Measurements from ENCODE around the gene FRS2. TPM values are rescaled to one million over a fixed set of nuclear protein-coding genes. Genes with fewer than 3 reads are reported as not detected.
A peak's percentile ranks its signal among the peaks of the same experiment; 100 is the strongest.

The FRS2 gene
- total and polyA plus RNA-seq, 9 of the 15 experiments (the other 6 are each of a cell fraction or from before 2014, with no cell fraction given): 1.0 to 9.1 (median 6.0) TPM

DNA sequence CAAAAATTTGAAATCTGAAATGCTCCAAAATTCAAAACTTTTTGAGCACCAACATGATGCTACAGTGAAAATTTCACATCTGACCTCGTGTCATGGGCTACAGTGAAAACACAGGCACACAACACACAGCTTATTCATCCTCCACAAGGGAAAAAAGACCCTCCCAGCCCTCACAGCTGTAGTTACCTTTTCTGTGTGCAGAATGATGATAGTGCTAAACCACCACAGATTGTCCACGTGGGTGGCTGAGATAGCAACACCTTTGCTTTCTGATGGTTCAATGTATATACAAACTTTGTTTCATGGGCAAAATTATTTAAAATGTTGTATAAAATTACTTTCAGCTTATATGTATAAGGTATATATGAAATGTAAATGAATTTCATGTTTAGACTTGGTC is 46.8 kb downstream of the FRS2 start (continued):
- TF ChIP-seq, protein P1, sequence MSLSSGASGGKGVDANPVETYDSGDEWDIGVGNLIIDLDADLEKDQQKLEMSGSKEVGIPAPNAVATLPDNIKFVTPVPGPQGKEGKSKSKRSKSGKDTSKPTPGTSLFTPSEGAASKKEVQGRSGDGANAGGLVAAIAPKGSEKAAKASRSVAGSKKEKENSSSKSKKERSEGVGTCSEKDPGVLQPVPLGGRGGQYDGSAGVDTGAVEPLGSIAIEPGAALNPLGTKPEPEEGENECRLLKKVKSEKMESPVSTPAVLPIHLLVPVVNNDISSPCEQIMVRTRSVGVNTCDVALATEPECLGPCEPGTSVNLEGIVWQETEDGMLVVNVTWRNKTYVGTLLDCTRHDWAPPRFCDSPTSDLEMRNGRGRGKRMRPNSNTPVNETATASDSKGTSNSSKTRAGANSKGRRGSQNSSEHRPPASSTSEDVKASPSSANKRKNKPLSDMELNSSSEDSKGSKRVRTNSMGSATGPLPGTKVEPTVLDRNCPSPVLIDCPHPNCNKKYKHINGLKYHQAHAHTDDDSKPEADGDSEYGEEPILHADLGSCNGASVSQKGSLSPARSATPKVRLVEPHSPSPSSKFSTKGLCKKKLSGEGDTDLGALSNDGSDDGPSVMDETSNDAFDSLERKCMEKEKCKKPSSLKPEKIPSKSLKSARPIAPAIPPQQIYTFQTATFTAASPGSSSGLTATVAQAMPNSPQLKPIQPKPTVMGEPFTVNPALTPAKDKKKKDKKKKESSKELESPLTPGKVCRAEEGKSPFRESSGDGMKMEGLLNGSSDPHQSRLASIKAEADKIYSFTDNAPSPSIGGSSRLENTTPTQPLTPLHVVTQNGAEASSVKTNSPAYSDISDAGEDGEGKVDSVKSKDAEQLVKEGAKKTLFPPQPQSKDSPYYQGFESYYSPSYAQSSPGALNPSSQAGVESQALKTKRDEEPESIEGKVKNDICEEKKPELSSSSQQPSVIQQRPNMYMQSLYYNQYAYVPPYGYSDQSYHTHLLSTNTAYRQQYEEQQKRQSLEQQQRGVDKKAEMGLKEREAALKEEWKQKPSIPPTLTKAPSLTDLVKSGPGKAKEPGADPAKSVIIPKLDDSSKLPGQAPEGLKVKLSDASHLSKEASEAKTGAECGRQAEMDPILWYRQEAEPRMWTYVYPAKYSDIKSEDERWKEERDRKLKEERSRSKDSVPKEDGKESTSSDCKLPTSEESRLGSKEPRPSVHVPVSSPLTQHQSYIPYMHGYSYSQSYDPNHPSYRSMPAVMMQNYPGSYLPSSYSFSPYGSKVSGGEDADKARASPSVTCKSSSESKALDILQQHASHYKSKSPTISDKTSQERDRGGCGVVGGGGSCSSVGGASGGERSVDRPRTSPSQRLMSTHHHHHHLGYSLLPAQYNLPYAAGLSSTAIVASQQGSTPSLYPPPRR (CRISPR knock-in tag; IDR thresholded peaks at IDR 0.05; ENCODE audit: borderline replicate concordance): no peak
- TF ChIP-seq CCAR2 (IDR thresholded peaks at IDR 0.05; ENCODE audit: low read depth, low read length) (no peak), PCBP2 (IDR thresholded peaks at IDR 0.05; ENCODE audit: low read depth, low read length, poor library complexity, severe bottlenecking) (no peak), KLF16 (IDR thresholded peaks at IDR 0.05) (peak; percentile 16; the same call in 1 of the 2 replicates), FUS (optimal IDR thresholded peaks at IDR 0.05; ENCODE audit: low read depth, low read length) (no peak)

DNA sequence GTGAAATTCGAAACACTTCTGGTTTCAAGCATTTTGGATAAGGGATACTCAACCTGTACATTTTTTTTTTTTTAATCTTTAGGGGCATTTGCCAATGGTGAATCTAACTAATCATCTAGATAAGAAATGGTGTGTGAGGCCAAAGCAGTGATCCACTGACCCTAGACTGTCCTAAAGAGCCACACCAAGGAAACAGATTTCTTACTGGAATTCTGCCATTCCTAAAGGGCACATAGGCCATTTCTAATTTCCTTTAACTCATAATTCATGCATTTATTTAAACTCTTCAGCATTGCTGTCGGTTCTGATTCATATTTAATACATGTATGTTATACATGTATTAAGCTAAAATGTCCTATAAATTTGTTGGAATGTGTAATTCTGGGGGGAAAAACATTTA is 47.2 kb downstream of the FRS2 start:
- POLR2A ChIA-PET: no interaction called here
- peaks cover 61% of the 10 kb centered on the region for H3K79me2 ChIP-seq (ENCODE audit: control insufficient read depth, insufficient read depth, low read length)
- CTCF ChIA-PET (ENCODE audit: low intra/inter-chr PET ratio): no interaction called here
- peaks cover 3% of the 10 kb centered on the region; the same call in 1 of the 2 replicates for H4K20me1 ChIP-seq (replicated peaks; ENCODE audit: control insufficient read depth, insufficient read depth, low read length)
- DNase-seq (ENCODE audit: extremely low read depth in 1 of 4, low spot score in 3 of 4) (no peak), FAIRE-seq (no peak), ATAC-seq (no peak)
- peaks cover 0 to 15% of the 10 kb centered on the region in 2 experiments; a peak in 2 of 5 replicates for H3K4me1 ChIP-seq (replicated peaks in 1 of 2; ENCODE audit: control insufficient read depth in 2 of 2, insufficient read depth in 2 of 2, low read length in 2 of 2)
- 65% methylated on average over 2 of the region's 2 CpGs for WGBS (ENCODE audit: insufficient coverage, low coverage, missing lambda C conversion rate)
- H3K27me3 ChIP-seq (ENCODE audit: control insufficient read depth in 2 of 2, insufficient read depth in 2 of 2, low read length in 2 of 2): no peaks in the 10 kb centered on the region
- H2AFZ ChIP-seq (ENCODE audit: low read depth, low read length): no peak overlapping the region
- H3K27ac ChIP-seq (ENCODE audit: extremely low read depth, low read depth, low read length): no peak overlapping the region
- in situ Hi-C loops (cut with MboI) (no loop called here), intact Hi-C loops (cut with micrococcal nuclease) (loop anchor here (5.0 kb wide), 1 partner anchor 45 kb away; the partner anchor contains the start of gene FRS2)
- H3K9me1 ChIP-seq (ENCODE audit: control insufficient read depth, insufficient read depth, low read length): no peaks in the 10 kb centered on the region
- H3K4me3 ChIP-seq: no peak overlapping the region
- no peaks in the 10 kb centered on the region for H3K36me3 ChIP-seq (ENCODE audit: control insufficient read depth, insufficient read depth, low read length)
- no peak overlapping the region for H3K4me2 ChIP-seq (ENCODE audit: insufficient read depth, low read length)
- no peaks in the 10 kb centered on the region for H3K9me3 ChIP-seq (replicated peaks; ENCODE audit: control insufficient read depth, insufficient read depth, low read depth, low read length)
- no TSS peak for BruUV-seq (replicated peaks)
- H3K9ac ChIP-seq (ENCODE audit: insufficient read depth in 1 of 2, low read depth in 2 of 2, low read length in 2 of 2): no peak overlapping the region
- TF ChIP-seq, protein P2, sequence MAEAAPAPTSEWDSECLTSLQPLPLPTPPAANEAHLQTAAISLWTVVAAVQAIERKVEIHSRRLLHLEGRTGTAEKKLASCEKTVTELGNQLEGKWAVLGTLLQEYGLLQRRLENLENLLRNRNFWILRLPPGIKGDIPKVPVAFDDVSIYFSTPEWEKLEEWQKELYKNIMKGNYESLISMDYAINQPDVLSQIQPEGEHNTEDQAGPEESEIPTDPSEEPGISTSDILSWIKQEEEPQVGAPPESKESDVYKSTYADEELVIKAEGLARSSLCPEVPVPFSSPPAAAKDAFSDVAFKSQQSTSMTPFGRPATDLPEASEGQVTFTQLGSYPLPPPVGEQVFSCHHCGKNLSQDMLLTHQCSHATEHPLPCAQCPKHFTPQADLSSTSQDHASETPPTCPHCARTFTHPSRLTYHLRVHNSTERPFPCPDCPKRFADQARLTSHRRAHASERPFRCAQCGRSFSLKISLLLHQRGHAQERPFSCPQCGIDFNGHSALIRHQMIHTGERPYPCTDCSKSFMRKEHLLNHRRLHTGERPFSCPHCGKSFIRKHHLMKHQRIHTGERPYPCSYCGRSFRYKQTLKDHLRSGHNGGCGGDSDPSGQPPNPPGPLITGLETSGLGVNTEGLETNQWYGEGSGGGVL (CRISPR knock-in tag; IDR thresholded peaks at IDR 0.05): no peak
- TF ChIP-seq, protein P3, sequence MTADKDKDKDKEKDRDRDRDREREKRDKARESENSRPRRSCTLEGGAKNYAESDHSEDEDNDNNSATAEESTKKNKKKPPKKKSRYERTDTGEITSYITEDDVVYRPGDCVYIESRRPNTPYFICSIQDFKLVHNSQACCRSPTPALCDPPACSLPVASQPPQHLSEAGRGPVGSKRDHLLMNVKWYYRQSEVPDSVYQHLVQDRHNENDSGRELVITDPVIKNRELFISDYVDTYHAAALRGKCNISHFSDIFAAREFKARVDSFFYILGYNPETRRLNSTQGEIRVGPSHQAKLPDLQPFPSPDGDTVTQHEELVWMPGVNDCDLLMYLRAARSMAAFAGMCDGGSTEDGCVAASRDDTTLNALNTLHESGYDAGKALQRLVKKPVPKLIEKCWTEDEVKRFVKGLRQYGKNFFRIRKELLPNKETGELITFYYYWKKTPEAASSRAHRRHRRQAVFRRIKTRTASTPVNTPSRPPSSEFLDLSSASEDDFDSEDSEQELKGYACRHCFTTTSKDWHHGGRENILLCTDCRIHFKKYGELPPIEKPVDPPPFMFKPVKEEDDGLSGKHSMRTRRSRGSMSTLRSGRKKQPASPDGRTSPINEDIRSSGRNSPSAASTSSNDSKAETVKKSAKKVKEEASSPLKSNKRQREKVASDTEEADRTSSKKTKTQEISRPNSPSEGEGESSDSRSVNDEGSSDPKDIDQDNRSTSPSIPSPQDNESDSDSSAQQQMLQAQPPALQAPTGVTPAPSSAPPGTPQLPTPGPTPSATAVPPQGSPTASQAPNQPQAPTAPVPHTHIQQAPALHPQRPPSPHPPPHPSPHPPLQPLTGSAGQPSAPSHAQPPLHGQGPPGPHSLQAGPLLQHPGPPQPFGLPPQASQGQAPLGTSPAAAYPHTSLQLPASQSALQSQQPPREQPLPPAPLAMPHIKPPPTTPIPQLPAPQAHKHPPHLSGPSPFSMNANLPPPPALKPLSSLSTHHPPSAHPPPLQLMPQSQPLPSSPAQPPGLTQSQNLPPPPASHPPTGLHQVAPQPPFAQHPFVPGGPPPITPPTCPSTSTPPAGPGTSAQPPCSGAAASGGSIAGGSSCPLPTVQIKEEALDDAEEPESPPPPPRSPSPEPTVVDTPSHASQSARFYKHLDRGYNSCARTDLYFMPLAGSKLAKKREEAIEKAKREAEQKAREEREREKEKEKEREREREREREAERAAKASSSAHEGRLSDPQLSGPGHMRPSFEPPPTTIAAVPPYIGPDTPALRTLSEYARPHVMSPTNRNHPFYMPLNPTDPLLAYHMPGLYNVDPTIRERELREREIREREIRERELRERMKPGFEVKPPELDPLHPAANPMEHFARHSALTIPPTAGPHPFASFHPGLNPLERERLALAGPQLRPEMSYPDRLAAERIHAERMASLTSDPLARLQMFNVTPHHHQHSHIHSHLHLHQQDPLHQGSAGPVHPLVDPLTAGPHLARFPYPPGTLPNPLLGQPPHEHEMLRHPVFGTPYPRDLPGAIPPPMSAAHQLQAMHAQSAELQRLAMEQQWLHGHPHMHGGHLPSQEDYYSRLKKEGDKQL (CRISPR knock-in tag; IDR thresholded peaks at IDR 0.05; ENCODE audit: borderline replicate concordance): no peak
- TF ChIP-seq NUFIP1 (IDR thresholded peaks at IDR 0.05; ENCODE audit: partially characterized antibody): no peak

Data from K562 (cell line).